Stimulated activated CD8-positive, alpha-beta memory T cell treated with anti-CD3 and anti-CD28 coated beads, Interleukin-4, amount 100 ng/mL, for 48 hours (primary cell): Measurements from ENCODE around the gene PRSS21.

Experiments used
- DNase-seq: peaks from one replicate; pipeline ENCODE4 v3.0.0-alpha.2; 2020

PRSS21 gene

DNA sequence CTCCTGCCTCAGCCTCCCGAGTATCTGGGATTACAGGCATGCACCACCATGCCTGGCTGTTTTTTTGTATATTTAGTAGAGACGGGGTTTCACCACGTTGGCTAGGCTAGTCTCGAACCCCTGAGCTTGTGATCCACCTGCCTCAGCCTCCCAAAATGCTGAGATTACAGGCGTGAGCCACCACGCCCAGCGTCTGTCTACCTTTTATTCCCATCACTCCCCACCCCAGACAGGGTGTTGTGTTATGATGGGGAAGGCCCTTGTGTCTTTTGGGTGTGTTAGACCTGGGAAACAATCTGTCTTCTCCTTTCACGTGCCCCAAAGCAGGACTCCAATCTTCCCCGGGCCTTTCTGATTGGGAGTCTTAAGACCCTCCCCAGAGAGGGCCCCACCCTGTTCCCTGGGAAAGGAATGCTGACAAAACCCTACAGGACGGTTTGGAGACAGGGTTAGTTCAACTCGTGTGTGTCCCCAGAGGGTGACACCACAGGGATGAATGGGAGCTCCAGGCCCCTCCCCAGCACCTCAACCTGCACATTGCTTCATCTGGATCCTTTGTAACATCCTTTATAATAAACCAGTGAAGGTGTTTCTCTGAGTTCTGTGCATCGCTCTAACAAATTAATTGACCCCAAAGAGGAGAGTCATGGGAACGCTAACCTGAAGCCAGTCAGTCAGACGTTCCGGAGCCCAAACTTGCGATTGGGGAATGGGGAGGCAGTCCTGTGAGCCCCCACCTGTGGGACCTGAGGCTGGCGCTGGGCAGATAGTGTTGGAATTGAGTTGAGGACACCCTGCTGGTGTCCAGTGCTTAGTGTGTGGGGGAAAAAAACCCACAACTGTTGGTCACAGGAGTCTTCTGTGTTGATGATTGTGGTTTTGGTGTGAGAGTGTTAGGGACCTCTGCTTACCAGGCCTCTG lies 36.8 kb upstream of the PRSS21 start:
- no peak for DNase-seq

DNA sequence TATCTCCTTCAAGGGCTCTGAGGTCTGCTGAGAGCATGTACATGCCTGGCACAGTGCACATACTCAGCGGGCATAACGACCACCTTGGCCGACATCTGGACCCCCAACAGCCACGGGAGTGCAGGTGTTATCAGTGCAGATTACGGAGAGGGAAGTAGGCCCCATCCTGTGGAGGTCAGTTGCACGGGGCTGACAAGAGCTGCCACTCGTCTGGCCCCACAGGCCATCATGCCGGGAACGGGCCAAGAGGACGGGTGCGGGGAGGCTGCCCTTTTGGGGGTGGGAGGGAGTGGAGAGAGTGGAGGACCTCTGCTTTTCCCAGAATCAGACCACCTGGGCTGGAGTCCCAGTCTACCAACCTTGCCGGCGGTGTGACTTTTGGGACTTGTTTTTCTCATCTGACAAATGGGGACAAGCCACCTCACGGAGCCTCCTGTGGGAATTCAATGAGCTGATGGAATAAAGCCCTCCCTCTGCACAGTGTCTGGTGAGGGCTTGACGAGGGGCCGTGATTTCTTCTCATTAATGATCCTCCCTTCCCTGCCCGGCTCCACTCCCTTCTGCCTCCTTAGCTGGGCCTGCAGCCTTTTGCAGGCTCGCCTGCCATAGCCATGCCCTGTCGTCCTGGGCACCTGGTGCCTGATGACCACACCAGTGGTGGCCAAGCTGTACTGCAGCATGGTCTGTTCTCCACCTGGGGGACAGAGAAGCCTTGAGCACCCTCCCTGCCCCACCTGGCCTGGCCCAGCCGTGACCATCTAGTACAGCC lies 34.3 kb upstream of the PRSS21 start:
- DNase-seq: no peak

DNA sequence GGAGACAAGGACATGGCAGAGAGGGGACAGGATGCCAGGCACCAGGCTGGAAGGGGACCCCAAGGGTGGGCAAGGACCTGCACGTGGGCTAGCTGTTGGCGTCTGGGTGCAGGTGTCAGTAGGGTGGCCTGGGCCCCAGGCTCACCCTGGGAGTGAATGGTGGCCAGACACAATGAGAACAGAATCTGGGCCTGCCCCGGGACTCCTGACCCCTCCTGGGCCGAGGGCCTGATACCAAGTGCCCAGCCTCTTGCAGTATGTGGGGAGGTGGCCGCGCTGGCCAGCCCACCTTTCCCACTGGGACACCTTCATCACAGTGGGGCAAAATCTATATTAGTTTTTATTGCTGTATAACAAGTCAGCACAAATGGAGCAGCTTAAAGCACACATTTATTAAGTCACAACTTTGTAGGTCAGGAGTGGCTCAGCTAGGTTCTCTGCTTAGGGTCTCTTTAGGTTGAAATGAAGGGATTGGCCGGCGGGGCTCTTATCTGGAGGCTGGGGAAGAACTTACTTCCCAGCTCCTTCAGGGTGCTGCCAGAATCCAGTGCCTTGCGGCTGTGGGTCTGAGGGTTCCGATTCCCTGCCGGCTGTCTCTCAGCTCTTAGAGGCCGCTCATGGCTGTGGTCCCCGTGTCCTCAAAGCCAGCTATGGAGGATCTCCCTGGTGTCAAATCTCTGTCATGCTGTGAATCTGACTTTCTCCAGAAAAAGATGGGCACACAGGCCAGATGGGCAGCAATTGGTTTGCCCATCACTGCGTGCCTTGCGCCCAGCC lies 33.3 kb upstream of the PRSS21 start:
- DNase-seq: no peak

DNA sequence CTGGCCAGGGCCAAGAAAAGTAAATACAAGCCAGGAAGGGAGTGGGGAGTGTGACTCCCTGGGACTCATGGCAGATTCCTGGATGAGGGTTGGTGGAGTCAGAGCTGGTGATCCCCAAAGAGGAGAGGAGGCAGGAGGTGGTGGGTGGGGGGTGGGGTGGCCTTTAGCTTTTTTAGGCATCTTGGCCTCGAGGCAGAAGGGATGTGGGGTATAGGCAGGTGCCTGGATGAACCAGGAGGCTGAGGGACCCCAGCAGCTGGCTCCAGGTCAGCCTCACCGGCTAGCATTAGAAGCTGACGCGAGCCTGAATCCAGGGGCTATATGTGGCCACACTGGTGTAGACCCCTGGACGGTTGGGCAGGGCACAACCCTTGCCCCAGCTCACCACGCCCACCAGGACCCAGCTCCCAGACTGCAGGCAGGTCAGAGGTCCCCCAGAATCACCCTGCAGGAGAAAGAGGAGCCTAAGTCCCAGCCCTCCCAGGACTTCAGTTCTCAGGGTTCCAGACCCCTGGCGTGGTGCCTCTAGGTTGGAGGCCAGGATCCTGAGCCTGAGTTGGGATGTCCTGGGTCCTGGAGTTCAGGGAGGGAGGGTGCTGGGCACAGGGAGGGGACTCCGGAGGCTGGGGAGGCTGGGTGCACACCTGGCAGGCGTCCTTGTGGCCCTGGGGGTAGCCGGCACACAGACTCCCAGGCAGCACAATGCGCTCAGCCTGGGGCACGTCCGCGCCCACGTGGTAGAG lies 32.5 kb upstream of the PRSS21 start:
- DNase-seq: no peak

DNA sequence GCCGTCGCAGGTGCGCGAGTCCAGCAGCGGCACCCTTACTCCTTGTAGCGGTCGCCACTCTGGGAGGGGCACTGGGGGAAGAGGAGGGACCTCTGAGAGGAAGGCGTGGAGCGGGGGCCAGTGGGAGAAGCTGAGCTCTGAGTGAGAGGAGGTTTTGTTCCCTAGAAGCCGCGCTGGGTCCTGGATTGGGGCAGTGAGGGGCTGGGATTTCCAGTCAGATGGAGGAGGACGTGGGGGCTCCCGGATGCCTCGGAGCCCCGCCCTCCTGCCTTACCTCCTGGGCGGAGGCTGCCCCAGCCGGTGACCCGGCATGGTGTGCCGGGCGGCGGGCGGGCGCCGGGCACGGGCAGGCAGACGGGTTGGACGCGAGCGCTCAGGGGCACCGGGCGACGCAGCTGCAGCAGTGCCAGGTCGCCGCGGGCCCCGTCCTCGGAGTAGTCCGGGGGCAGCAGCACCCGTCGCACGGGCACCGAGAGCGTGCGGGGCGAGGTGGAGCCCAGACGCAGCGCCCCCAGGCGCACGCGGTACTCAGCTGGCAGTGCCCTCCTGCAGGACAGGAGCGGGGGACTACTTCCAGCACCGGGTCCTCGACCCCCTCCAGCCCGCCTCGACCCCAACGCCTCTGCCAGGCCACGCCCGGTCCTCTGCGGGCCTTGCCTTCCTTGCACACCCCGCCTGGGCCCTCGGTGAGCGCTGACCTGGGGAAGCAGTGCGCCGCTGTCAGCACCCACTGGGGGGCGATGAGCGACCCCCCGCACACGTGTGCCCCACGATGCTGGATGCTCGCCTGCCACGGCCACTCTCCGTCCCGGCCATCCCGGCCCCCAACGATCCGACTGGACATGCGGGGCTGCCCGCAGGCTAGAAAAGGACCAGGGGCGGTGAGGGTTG lies 31.7 kb upstream of the PRSS21 start:
- peak; percentile 64 for DNase-seq

DNA sequence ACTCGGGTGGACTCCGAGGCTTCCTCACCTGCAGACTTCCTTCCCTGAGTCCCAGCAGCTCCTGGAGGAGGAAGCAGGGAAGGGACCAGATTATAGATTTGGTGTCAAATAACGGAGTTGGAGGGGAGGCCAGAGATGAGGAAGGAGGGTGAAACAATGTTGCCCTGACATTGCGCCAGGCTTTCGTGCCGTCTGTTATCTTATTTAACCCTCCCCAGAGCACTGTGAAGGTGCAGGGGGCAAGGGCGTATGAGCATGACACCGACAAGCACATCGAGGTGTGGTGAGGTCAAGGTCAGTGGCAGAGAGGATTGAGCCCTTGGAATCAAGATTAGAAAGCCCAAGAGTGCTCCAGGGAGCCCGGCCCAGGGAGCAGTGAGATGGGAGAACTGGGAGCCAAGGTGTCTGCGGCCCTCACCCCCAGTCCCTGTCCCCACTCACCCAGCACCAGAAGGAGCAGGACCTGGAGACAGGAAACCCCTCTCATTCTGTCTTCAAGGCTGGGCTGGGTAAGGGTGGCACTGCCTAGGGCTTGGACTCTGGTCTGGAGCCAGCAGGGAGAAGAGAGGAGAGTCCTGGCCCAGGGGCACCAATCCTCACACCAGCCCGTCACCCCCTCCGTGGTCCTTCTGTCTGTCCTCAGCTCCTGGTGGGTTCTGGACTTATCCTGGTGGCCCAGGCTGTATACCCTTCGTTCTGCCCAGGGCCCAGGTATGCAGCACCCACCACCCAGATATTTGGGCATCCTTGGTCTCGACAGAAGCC lies 30.8 kb upstream of the PRSS21 start:
- DNase-seq: no peak

DNA sequence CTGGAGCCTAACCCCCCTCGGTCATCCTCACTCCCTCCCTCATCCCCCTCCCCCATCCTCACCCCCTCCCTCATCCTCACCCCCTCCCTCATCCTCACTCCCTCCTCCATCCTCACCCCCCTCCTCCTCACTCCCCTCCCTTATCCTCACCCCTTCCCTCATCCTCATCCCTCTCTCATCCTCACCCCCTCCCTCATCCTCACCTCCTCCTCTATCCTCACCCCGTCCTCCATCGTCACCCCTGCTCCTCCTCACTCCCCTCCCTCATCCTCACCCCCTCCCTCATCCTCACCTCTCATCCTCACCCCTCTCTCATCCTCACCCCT lies 30.2 kb upstream of the PRSS21 start:
- no peak for DNase-seq

DNA sequence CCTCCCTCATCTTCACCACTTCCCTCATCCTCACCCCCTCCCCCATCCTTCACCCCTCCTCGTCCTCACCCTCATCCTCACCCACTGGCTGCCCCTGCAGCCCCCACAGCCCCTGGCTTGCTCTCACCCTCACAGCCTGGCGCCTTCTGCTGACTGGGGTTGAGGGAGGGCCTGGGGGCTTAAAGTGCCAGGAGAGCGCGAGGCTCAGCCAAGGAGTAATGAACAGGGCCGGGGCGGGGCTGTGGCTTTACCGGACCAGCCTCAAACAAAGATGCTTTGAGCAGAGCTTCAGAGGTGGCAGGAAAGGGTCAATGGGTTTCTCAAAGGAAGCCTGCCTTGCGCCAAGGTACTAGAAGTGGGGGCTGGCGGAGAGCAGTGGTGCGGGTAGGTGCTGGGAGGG lies 29.6 kb upstream of the PRSS21 start, which contains the start of gene PRSS33:
TSS of gene PRSS33 (minus strand) at position 155 of the 400 bp plus-strand sequence. CDS start 1,013 bp downstream, outside the sequence.
- no peak for DNase-seq

DNA sequence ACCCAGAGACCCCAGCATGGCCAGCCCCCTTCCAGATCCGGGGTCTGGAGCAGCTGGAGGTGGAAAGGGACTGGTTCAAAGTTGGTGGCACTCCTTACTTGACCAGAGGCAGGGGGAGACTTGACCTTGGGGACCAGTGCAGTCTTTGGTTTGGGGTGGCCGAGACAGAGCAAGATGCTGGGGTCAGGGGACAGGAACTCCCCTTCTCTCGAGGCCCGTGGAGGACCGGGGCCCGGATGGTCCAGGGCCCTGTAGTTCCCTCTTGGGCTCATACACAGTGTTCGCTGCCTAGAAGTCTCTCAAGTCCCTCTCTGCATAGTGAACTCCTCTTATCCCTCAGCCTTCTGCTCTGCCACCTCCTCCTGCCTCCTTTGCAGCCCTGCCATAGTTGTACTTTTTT lies 29.1 kb upstream of the PRSS21 start:
- DNase-seq: no peak

DNA sequence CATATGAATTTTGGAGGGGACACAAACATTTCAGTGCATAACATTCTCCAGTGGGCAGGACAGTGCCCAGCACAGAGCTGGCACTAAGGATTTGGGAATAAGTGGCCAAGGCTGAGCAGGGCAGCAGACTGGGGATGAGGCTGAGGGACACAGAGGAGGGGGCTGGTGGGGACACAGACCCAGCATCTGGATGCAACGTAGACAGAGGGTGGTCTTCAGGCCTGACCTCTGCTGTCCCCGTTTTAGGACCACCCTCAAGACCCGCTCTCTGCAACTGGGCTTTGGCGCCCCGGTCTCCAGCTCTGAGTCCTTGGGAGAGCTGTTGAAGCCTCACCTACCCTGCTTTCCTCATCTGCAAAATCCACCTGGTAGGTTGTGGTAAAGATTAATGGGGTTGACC lies 26.4 kb upstream of the PRSS21 start:
- DNase-seq: no peak

DNA sequence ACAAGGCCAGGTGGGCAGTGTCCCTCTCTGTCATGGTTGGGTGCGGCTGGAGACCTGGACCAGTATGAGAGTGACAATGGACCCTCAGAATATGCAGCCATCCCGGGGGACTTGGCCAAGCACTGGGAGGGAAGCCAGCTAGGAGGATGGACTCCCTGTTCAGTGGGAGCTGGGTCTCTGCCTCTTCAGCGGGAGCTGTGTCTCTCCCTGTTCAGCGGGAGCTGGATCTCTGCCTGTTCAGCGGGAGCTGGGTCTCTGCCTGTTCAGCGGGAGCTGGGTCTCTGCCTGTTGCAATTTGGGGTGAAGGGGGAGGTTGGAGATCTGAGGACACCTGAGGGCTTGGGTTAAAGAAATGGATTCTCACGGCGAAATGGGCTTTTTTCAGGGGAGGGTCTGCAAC lies 25.9 kb upstream of the PRSS21 start:
- DNase-seq: no peak

DNA sequence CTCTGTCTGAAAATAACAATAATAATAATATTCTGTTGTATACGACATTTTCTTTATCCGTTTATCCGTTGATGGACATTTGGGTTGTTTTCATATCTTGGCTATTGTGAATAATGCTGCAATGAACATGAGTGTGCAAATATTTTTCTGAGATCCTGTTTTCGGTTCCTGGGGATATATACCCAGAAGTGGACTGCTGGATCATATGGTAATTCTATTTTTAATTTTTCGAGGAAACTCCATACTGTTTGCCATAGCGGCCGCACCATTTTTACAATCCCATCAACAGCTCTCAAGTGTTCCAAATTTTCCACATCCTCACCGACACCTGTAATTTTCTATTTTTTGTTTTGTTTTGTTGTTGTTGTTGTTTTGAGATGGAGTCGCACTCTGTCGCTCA lies 24.1 kb upstream of the PRSS21 start:
- DNase-seq: no peak

DNA sequence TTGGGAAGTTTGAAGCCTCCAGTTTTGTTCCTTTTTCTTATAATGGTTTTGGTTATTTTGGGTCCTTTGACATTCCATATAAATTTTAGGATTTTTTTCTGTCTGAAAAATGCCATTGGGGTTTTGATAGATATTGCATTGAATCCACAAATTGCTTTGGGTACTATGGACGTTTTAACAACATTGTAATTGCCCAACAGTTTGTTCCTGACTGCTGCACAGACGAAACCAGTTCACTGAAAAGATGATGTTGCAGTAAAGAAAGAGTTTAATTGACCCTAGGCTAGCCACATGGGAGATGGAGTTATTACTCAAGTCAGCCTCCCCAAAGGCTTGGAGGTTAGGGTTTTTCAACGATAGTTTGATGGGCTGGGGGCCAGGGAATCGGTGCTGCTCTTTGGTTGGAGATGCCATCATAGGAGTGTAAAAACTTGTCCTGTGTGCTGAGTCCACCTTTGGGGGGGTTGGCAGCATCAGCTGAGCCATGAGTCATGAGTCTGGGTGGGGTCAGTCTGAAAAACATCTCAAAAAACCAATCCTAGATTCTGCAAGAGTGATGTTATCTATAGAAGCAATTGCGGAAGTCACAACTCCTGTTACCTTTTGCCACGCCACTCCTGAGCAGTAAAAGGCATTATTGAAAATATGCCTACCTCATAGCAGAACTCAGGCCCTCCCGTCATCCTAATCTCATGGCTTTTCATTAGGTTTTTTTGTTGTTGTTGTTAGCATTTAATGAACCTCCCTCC lies 21.5 kb upstream of the PRSS21 start:
- no peak for DNase-seq

DNA sequence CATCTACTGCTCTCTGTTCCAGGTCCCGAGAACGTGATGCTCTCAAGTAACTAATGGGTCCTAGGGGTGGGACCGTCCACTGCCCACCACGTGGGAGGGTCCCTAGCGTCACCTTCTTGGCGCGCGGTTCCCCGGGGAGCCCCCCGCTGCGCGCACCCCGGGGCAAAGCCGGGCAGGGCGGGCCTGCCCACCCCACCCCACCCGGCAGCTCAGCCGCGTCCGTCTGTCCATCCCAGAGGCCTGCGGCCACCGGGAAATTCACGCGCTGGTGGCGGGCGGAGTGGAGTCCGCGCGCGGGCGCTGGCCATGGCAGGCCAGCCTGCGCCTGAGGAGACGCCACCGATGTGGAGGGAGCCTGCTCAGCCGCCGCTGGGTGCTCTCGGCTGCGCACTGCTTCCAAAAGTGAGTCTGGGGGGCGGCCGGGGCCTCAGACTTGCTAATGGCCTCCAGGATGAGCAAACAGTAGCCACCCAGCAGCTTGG lies 18.3 kb upstream of the PRSS21 start:
- DNase-seq: no peak

DNA sequence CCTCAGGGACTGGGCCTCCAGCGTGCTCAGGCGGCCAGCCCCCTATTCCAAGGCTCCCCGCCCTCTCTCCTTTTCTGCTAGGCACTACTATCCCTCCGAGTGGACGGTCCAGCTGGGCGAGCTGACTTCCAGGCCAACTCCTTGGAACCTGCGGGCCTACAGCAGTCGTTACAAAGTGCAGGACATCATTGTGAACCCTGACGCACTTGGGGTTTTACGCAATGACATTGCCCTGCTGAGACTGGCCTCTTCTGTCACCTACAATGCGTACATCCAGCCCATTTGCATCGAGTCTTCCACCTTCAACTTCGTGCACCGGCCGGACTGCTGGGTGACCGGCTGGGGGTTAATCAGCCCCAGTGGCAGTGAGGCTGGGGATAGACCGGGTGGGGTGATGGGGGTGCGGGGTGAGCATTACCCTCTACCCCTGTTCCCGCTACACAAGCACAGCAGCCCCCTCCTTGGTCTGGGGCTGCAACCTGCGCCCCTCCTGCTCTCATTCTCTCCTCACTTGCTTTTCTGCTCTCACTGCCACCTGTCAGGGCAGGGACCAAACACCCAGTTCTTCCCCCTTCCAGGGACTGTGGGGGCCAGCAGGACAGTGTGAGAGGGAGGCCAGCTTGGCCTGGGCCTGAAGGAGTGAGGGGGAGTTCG lies 17.7 kb upstream of the PRSS21 start:
- no peak for DNase-seq

DNA sequence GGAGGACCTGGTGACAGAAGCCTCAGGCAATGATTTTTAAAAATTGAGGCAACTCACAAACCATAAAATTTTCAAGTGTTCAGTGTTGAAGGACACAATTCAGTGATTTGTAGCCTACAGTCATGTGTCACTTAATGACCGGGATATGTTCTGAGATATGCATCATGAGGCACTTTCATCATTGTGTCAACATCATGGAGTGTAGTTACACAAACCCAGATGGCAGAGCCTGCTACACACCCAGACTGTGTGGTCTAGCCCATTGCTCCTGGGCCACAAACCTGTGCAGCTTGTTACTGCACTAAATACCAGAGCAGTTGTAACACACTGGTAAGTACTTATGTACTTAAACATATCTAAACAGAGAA lies 17.2 kb upstream of the PRSS21 start:
- no peak for DNase-seq

DNA sequence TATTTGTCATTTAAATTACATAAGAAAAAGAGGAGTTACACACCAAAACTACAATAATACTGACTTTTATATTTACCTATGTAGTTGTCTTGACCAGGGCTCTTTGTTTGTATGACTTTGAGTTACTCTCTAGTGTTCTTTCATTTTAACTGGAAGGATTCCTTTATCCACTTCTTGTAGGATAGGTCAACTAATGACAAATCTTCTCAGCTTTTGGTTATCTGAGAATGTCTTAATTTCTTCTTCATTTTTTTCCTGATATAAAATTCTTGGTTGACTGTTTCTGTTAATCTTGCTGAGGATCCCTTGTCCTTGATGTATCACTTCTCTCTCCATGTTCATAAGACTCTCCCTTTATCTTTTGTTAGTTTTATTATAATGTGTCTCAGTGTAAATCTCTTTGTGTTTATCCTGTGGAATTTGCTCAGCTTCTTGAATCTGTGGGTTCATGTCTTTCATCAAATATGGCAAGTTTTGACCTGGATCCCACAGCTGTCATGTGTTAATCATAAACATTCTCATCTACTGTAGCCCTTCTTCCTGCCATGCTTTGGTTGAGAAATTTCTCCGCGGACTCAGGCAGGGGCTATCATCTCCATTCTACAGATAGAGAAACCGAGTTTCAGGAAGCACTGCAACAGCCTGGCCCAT lies 13.4 kb upstream of the PRSS21 start:
- DNase-seq: no peak

DNA sequence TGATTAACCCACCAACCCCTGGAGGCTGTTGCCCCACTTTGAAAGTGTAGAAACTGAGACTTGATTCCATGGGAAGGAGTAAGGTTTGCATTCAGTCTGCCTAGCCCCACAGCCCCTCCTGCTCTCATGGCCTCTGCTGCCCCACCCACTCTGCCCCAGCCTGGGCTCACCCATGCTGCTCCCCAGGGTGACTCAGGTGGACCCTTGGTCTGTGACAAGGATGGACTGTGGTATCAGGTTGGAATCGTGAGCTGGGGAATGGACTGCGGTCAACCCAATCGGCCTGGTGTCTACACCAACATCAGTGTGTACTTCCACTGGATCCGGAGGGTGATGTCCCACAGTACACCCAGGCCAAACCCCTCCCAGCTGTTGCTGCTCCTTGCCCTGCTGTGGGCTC lies 12.3 kb upstream of the PRSS21 start:
- DNase-seq: no peak

DNA sequence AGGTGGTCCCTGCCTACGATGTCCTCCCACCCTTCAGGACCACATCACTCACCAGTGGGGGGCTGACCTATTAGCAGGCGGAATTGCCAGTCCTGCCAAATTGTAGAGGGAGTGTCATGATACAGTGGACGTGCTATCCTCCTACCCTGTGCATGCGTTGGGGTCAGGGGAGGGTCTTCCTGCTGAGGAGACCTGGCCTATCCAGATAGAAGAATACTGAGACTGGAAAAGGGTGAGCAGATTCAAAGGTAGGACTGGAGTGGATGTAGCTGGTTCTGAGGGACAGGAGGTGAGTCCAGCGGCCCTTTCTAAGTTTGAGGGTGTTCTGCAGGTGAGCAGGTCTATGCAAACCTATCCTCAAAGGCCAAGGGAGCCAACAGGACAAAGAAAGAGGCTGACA lies 10.8 kb upstream of the PRSS21 start:
- DNase-seq: no peak
